Stimulated activated memory B cell treated with anti-CD40 and anti-IgM and Interleukin-4, amounts not matched to agents 10 μg/mL and 1 μg/mL and 100 μg/mL, for 72 hours (primary cell): ENCODE results near the gene SORCS3.

Experiments used
- ATAC-seq: fragments of 150-1000 bp; cut with Tn5 transposase; 2 replicates; pipeline ENCODE4 v1.10.0; 2021
- H3K27ac Mint-ChIP-seq: one replicate; pipeline ENCODE4 v1.8.0; 2022; ENCODE audit warnings: mild to moderate bottlenecking, mixed read lengths
- H3K27me3 Mint-ChIP-seq: one replicate; pipeline ENCODE4 v1.8.0; 2022; ENCODE audit warnings: mixed read lengths
- H3K36me3 Mint-ChIP-seq: one replicate; pipeline ENCODE4 v1.8.0; 2022; ENCODE audit warnings: mixed read lengths
- H3K4me1 Mint-ChIP-seq: one replicate; pipeline ENCODE4 v1.8.0; 2022; ENCODE audit warnings: mixed read lengths
- H3K4me3 Mint-ChIP-seq: one replicate; pipeline ENCODE4 v1.8.0; 2022; ENCODE audit warnings: mild to moderate bottlenecking, moderate library complexity, mixed read lengths
- H3K9me3 Mint-ChIP-seq: one replicate; pipeline ENCODE4 v1.8.0; 2022; ENCODE audit warnings: mixed read lengths

SORCS3 gene

DNA sequence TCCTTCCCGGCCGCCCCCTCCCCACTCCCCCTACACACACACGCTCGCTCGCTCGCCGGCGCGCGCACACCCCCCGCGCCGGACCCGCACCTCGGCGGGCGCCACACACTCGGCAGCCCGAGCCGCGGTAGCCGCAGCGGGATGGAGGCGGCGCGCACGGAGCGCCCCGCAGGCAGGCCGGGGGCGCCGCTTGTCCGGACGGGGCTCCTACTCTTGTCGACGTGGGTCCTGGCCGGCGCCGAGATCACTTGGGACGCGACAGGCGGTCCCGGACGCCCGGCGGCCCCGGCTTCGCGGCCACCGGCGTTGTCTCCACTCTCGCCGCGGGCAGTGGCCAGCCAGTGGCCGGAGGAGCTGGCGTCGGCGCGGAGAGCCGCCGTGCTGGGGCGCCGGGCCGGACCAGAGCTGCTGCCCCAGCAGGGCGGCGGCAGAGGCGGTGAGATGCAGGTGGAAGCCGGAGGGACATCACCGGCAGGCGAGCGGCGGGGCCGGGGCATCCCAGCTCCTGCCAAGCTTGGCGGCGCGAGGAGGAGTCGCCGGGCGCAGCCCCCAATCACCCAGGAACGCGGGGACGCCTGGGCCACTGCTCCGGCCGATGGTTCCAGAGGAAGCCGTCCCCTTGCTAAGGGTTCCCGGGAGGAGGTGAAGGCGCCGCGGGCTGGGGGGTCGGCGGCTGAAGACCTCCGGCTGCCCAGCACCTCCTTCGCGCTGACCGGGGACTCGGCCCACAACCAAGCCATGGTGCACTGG is at the start of gene SORCS3:
Gene SORCS3 (plus strand): TSS at position 104 of the 750 bp plus-strand sequence.
- H3K36me3 Mint-ChIP-seq, result no peaks in the 10 kb centered on the region
- no peaks in the 10 kb centered on the region for H3K9me3 Mint-ChIP-seq
- H3K27me3 Mint-ChIP-seq, result peaks cover 68% of the 10 kb centered on the region
- no peak for ATAC-seq
- H3K4me3 Mint-ChIP-seq, result no peak within 1 kb of the TSS
- H3K27ac Mint-ChIP-seq, result no peak within 1 kb of the TSS
- H3K4me1 Mint-ChIP-seq, result peaks cover 8% of the 10 kb centered on the region

DNA sequence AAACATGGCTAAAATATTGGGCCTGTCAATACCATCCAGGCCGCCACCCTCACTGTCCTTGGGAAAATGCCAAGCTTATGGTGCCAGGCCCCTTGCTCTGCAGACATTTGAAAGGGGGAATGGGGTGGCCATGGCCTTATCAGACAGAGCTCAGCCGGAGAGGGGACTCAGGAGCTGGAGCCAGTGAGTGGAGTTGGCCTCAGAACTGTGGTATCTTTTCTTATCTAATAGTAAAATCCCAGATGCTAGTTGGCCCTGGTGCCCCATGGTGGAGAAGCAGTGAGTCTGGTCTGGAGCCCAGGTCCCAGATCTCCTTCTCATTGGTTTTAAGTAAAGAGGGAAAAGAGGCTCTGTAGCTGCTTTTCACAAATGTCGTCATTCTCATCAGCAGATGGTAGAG is 49.6 kb upstream of the SORCS3 start:
- no peaks in the 10 kb centered on the region for H3K9me3 Mint-ChIP-seq
- H3K36me3 Mint-ChIP-seq, result no peaks in the 10 kb centered on the region
- H3K27me3 Mint-ChIP-seq, result peaks cover 13% of the 10 kb centered on the region
- no peak overlapping the region for H3K27ac Mint-ChIP-seq
- no peak for ATAC-seq
- H3K4me1 Mint-ChIP-seq, result no peaks in the 10 kb centered on the region
- H3K4me3 Mint-ChIP-seq, result no peak overlapping the region

DNA sequence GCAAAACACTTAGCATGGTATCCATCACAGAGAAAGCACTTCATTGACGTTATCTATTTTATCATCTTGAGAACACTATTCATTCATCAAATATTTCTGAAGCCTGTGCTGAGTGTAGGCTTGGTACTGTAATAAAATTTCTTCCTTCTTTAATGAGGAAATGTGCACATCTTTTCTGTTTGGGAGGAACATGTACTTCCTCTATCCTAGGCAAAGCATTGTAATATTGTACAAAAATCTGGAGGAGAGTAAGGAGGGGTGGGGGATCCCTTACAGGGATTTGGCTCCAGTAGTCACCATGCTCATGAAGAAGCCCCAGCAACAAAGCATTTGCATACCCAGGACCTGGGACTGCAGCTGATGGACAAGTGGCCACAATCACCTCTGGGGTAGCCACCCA is 39.9 kb upstream of the SORCS3 start:
- Mint-ChIP-seq H3K27me3 (peaks cover 16% of the 10 kb centered on the region), H3K36me3 (no peaks in the 10 kb centered on the region), H3K4me1 (no peaks in the 10 kb centered on the region), H3K4me3 (no peak overlapping the region), H3K27ac (no peak overlapping the region), H3K9me3 (no peaks in the 10 kb centered on the region)
- ATAC-seq, result no peak

DNA sequence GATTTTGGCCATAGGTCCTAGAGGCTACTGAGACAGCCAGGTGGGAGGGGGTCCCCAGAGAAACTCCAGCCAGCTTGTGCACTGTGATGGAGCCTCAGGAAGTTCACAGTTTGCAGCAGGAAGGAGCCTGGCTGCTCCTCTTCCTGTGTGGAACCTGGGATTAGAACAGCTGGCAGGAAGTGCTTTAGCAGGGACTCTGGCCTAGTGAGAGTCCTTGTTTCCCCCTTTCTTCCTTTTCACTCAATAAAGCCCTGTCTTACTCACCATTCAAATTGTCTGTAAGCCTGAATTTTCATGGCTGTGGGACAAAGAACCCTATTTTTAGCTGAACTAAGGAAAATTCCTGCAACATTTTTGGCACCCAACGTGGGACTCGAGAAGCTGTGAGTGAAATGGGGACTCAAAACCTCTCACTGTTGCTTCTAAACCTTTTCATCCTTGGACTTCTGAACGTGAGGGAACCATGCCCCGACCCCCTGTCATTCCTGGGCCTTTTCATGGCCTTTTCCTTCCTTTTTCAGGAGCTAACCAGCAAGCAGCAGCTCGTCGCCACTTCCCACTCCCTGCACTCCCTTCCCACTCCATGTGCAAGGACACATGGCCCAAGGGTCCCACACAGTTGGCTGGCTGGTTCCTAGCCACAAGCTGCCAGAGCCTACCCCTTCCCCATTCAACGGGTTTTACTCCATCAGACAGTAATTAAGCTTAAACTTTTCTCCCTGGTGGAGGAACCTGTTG is 32.8 kb upstream of the SORCS3 start:
- Mint-ChIP-seq H3K27me3 (peaks cover 5% of the 10 kb centered on the region), H3K27ac (no peak overlapping the region), H3K4me3 (no peak overlapping the region), H3K9me3 (peaks cover 10% of the 10 kb centered on the region), H3K4me1 (no peaks in the 10 kb centered on the region), H3K36me3 (no peaks in the 10 kb centered on the region)
- ATAC-seq, result no peak

DNA sequence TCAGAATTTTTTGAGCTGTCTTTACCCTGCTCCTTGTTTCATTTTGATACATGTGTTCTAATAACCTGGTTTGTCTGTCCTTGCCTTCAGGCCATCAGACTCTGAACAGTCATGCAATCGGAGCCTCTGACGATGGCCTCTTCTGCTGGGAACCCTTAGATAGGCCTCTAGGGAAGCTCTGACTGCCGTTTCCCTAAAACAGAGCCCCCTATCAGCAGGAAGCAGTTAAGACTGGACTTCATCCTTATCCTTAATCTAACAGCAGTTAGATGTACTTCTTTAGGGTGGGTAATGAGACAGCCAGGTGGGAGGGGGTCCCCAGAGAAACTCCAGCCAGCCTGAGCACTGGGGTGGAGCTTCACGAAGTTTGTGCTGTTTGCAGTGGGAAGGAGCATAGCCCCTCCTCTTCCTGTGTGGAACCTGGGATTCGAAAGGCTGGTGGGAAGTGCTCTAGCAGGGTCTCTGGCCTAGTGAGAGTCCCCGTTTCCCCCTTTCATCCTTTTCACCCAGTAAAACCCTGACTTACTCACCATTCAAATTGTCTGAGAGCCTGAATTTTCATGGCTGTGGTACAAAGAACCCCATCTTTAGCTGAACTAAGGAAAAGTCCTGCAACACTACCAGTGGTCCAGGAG is 28.4 kb upstream of the SORCS3 start:
- Mint-ChIP-seq H3K27ac (no peak overlapping the region), H3K27me3 (peaks cover 21% of the 10 kb centered on the region), H3K9me3 (peaks cover 11% of the 10 kb centered on the region), H3K4me1 (no peaks in the 10 kb centered on the region), H3K4me3 (no peak overlapping the region), H3K36me3 (no peaks in the 10 kb centered on the region)
- ATAC-seq, result no peak

DNA sequence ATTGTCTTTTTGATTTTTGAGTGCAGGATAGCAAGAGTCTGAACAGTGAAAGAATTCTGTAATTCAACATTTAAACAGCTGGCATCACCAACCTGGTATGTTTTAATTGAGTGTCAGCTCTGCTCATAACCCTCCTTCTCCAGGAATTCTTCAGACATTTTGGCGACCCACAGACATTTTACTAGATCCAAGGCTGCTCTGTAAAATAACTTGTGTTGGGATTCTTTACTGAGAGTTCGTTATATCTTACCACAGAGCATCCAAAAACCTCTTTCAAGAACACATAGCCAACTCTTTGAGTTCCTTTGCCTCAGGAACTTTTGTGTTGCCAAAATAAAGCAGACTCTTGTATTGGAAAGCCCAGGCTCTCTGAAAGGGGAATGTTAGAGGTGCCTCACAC is 27.7 kb upstream of the SORCS3 start:
- no peak overlapping the region for H3K27ac Mint-ChIP-seq
- peaks cover 10% of the 10 kb centered on the region for H3K9me3 Mint-ChIP-seq
- no peak for ATAC-seq
- no peaks in the 10 kb centered on the region for H3K4me1 Mint-ChIP-seq
- peaks cover 28% of the 10 kb centered on the region for H3K27me3 Mint-ChIP-seq
- H3K4me3 Mint-ChIP-seq, result no peak overlapping the region
- no peaks in the 10 kb centered on the region for H3K36me3 Mint-ChIP-seq

DNA sequence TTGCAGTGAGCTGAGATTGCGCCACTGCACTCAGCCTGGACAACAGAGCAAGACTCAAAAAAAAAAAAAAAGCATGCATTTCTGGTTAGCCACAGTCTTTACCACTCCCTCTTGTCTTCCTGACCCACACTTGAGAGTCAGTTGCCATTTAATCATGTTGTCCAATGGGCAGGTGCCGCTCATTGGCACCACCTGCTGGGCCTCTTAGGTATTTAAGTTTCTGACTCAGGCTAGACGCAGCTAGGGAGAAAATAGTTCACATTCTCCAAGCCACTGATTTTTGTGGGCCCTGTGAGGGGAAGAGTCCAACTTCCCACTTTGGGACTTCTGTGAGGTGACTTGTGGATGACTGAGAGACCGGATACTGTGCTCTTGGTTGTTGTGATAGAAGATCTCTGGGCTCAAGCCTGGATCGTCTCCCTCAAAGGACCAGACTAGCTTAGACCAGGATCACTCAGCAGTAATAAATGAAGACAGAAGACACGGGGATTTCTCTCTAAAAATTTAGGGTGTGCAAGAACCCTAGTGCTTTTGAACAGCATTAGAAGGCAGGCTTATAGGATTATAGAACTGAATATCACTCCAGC is 26.8 kb upstream of the SORCS3 start:
- Mint-ChIP-seq H3K36me3 (no peaks in the 10 kb centered on the region), H3K27ac (no peak overlapping the region), H3K9me3 (peaks cover 3% of the 10 kb centered on the region), H3K4me1 (no peaks in the 10 kb centered on the region), H3K4me3 (no peak overlapping the region), H3K27me3 (peaks cover 37% of the 10 kb centered on the region)
- ATAC-seq, result no peak

DNA sequence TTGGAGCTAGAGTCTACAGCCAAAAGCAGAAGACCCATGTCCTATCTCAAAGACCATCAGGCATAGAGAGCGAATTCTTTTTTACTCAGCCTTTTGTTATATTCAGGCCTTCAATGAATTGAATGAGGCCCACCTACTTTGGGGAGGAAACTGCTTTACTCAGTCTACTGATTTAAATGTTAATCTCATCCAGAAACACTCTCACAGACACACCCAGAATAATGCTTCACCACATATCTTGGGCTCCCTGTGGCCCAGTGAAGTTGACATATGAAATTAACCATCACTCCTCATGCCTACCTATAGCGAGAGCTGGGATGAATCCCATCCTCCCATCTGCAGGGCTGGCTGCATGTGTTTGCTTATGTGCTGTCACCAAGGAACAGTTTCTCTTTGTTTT is 26.0 kb upstream of the SORCS3 start:
- Mint-ChIP-seq H3K27ac (no peak overlapping the region), H3K9me3 (peaks cover 3% of the 10 kb centered on the region), H3K36me3 (no peaks in the 10 kb centered on the region), H3K4me1 (no peaks in the 10 kb centered on the region), H3K4me3 (no peak overlapping the region), H3K27me3 (peaks cover 44% of the 10 kb centered on the region)
- ATAC-seq, result no peak

DNA sequence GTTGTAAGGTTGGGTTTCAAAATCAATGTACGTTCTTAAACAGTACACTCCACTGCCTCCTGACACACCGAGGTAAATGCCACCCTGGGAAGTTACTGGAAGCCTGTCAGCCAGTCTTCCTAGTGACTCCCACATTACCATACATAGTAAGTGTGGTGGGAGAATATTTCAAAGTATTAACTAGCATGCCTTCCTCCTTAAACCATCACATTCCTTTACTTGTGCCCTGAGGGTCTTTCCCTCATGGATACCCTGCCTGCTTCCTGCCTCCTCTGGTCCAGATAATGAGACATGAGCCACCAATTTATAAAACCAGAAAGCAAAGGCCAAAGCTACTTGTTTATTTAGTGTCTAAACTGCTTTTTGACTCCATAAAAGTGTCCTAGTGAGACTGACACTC is 23.3 kb upstream of the SORCS3 start:
- H3K27me3 Mint-ChIP-seq, result peaks cover 57% of the 10 kb centered on the region

DNA sequence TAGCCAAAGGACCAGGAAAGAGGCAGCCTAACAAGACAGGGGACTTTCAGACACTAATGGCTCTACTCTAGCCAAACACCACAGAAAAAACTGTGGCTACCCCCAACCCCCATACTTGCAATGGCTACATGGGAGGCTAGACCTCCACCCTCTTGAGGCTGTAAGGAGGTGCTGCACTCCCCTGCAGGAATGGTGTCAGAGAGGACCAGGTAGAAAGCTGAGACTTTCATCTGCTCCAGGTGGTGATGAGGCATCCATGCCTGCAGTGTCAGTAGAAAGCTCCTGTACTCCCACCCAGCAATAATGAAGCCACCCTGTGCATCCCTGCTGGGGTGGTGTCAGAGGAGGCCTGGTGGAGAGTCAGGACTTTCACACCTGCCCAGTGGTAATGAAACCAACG is 18.9 kb upstream of the SORCS3 start:
- Mint-ChIP-seq H3K9me3 (peaks cover 6% of the 10 kb centered on the region), H3K36me3 (no peaks in the 10 kb centered on the region), H3K4me1 (no peaks in the 10 kb centered on the region), H3K4me3 (no peak overlapping the region), H3K27ac (no peak overlapping the region), H3K27me3 (peaks cover 74% of the 10 kb centered on the region)
- ATAC-seq, result no peak

More for the DNA sequence above, 23.3 kb upstream of the SORCS3 start:
- H3K27ac Mint-ChIP-seq, result no peak overlapping the region
- H3K4me1 Mint-ChIP-seq, result no peaks in the 10 kb centered on the region
- ATAC-seq, result no peak
- H3K36me3 Mint-ChIP-seq, result no peaks in the 10 kb centered on the region
- no peak overlapping the region for H3K4me3 Mint-ChIP-seq
- H3K9me3 Mint-ChIP-seq, result peaks cover 3% of the 10 kb centered on the region

DNA sequence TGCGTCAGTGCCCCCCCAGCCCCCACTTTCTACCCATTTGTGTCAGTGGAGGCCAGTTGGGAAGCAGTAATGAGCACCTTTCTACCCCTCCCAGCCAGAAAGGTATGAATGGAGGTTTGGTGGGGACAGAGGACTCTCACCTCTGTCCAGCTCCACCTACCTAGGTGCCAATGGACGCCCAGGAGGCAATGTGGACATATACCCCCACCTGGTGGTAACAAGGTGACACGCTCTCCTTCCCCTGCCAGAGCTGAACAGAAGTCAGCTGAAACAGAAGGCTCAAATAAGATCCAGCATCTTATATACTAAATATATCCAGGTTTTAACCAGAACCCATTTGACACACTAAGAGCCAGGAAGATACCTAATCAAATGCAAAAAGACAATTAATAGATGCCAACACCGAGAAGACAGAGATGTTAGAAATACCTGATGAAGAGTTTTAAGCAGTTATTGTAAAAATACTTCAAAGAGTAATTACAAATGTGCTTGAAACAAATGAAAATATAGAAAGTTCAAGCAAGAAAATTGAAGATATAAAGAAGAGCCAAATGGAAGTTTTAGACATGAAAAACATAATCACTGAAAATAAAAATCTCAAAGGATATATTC is 18.4 kb upstream of the SORCS3 start:
- no peak for ATAC-seq
- H3K27ac Mint-ChIP-seq, result no peak overlapping the region
- no peak overlapping the region for H3K4me3 Mint-ChIP-seq
- peaks cover 69% of the 10 kb centered on the region for H3K27me3 Mint-ChIP-seq
- no peaks in the 10 kb centered on the region for H3K36me3 Mint-ChIP-seq
- H3K9me3 Mint-ChIP-seq, result peaks cover 3% of the 10 kb centered on the region
- H3K4me1 Mint-ChIP-seq, result no peaks in the 10 kb centered on the region

DNA sequence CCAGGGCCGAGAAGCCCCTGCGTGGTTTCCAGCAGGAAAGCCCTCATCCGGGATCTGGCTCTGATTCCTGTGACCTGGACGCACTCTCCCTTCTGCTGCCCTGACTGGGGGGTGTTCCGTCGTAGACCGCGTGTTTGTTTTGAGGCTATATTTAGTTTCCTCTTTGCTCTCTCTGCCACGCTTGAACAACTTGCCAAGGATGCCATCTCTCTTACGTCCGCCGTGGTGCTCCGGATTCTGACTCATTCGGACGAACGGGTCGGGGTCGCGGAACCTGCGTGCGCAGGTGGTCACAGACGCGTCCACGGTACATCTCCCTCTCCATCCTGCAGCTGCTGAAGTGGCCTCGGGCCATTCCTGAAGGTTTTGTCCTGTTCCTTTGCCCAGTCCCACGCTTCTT is 10.4 kb upstream of the SORCS3 start:
- no peaks in the 10 kb centered on the region for H3K4me1 Mint-ChIP-seq

DNA sequence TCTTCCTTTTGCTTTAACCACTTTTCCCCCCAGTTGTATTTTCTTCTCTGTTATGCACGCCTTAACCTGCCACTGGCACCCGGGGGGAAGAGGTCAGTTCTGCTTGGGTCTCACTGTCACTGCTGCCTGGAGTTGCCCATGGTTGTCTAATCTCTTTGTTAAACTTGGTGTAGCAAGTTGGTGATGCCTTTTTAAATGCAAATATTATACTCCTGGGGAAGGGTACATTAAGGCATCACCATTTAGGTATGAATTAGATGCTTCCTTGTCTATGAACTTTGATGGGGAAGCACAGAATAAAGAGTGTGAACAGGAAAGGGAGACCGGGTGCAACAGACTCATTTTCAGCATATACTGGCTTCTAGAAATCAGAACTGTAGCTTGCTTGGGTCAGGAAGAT is 9.1 kb upstream of the SORCS3 start:
- ATAC-seq, result no peak
- Mint-ChIP-seq H3K27me3 (peaks cover 42% of the 10 kb centered on the region), H3K9me3 (no peaks in the 10 kb centered on the region), H3K36me3 (no peaks in the 10 kb centered on the region), H3K4me1 (no peaks in the 10 kb centered on the region), H3K4me3 (no peak overlapping the region), H3K27ac (no peak overlapping the region)

More for the DNA sequence above, 10.4 kb upstream of the SORCS3 start:
- Mint-ChIP-seq H3K27ac (no peak overlapping the region), H3K27me3 (peaks cover 36% of the 10 kb centered on the region), H3K9me3 (peaks cover 3% of the 10 kb centered on the region), H3K36me3 (no peaks in the 10 kb centered on the region), H3K4me3 (no peak overlapping the region)
- ATAC-seq, result no peak

DNA sequence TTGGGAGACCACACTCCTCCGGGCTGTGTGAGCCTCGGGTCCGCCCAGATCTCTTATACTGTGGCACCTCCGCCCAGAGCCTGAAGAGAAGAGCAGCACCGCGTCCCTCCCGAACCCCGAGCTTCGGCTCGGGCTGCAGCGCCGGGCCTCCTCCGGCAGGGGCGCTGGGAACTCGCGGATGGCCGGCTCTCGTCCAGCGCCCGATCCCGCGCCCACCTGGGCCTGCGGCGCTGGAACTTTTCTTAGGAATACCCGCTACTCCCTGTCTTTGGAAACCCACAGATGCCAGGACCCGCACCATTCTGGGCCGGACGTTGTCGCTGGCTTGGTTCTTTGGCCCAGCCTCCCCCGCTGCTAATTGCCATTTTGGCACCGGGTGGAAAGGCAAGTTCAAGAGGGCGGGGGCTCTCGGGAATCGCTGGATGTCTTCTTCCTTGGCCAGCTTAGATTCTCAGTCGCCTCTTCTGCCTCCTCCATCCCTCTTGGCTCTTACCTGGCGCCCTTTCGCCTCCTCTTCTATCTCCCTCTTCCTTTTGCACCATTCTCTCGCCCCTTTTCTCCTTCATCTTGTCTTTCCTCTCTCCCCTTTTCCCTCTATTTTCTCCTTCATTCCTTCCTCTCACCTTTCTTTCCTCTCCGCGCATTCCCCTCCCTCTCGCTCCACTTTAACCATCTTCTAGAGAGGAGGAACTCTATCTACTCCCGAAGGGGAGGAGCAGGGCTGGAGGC is 2.1 kb upstream of the SORCS3 start:
- Mint-ChIP-seq H3K36me3 (no peaks in the 10 kb centered on the region), H3K4me3 (no peak overlapping the region), H3K9me3 (no peaks in the 10 kb centered on the region), H3K27me3 (peaks cover 65% of the 10 kb centered on the region), H3K27ac (no peak overlapping the region), H3K4me1 (peaks cover 8% of the 10 kb centered on the region)
- no peak for ATAC-seq
